Fibroblast of lung (primary cell): Measurements from ENCODE around the gene QRFPR. TPM values are rescaled to one million over a fixed set of nuclear protein-coding genes. Genes with fewer than 3 reads are reported as not detected.
"Not testable (repeated sequence)": the region's sequence is repeated elsewhere in the genome, so short reads cannot be mapped to it uniquely, and the experiment has no call there.

ENCODE experiments used
- DNase-seq, 2 donors: peaks; one replicate each; pipeline versions ENCODE4 v3.0.0 to v3.0.0-alpha.2; 2010; ENCODE audit warnings: low read depth in 2 of 2
- H2AFZ ChIP-seq: 2 replicates; pipeline ENCODE4 v1.5.1; 2012; ENCODE audit warnings: low read length, control low read depth, inconsistent platforms
- H3K27ac ChIP-seq: 2 replicates; pipeline ENCODE4 v1.5.1; 2011; ENCODE audit warnings: low read length, control low read depth; ENCODE audit not compliant: insufficient read depth
- H3K27me3 ChIP-seq: 2 replicates; pipeline ENCODE4 v1.5.1; 2011; ENCODE audit warnings: mild to moderate bottlenecking, low read length; ENCODE audit not compliant: control insufficient read depth, insufficient read depth
- H3K36me3 ChIP-seq: 2 replicates; pipeline ENCODE4 v1.5.1; 2011; ENCODE audit warnings: low read length; ENCODE audit not compliant: control insufficient read depth, insufficient read depth
- H3K4me1 ChIP-seq: 2 replicates; pipeline ENCODE4 v1.5.1; 2011; ENCODE audit warnings: low read length; ENCODE audit not compliant: control insufficient read depth, insufficient read depth; ENCODE audit errors: extremely low read depth
- H3K4me2 ChIP-seq: 2 replicates; pipeline ENCODE4 v1.5.1; 2011; ENCODE audit warnings: low read length, control low read depth; ENCODE audit not compliant: insufficient read depth; ENCODE audit errors: extremely low read depth
- H3K4me3 ChIP-seq, 4 experiments: fragments of 200-600 bp in 1 of 4; sonication (generic) in 1 of 4; replicated peaks in 1 of 4; 2 replicates each; pipeline ENCODE4 v1.5.1; 2011 to 2016; ENCODE audit warnings: low read length in 4 of 4, low read depth in 3 of 4, mild to moderate bottlenecking in 3 of 4, control low read depth in 2 of 4, inconsistent platforms in 1 of 4, mixed read lengths in 1 of 4; ENCODE audit not compliant: insufficient read depth in 1 of 4; ENCODE audit errors: control extremely low read depth in 1 of 4
- H3K79me2 ChIP-seq: 2 replicates; pipeline ENCODE4 v1.5.1; 2012; ENCODE audit warnings: mild to moderate bottlenecking, low read length, inconsistent platforms; ENCODE audit not compliant: control insufficient read depth, insufficient read depth
- H3K9ac ChIP-seq: 2 replicates; pipeline ENCODE4 v1.5.1; 2011; ENCODE audit warnings: mild to moderate bottlenecking, low read length, control low read depth; ENCODE audit not compliant: insufficient read depth
- H3K9me3 ChIP-seq: 2 replicates; pipeline ENCODE4 v1.5.1; 2012; ENCODE audit warnings: low read depth, low read length; ENCODE audit not compliant: control insufficient read depth, insufficient read depth
- H4K20me1 ChIP-seq: 2 replicates; pipeline ENCODE4 v1.5.1; 2011; ENCODE audit warnings: low read length; ENCODE audit not compliant: control insufficient read depth, insufficient read depth; ENCODE audit errors: extremely low read depth
- CTCF ChIP-seq, 2 donors: IDR thresholded peaks in 1 of 2; conservative IDR thresholded peaks in 1 of 2; 1 replicate in 1 of 2; 2 replicates in 1 of 2; pipeline ENCODE4 v1.5.1; 2011 to 2012; ENCODE audit warnings: low read length in 2 of 2, control low read depth in 1 of 2, inconsistent platforms in 1 of 2, low read depth in 1 of 2, mild to moderate bottlenecking in 1 of 2
- EZH2 ChIP-seq: IDR thresholded peaks from 2 replicates; pipeline ENCODE4 v1.5.1; 2012; ENCODE audit warnings: low read length, control low read depth, mild to moderate bottlenecking; ENCODE audit errors: missing control alignments
- polyA plus RNA-seq, 2 donors: library from polyadenylated mRNA; depleted of rRNA in 1 of 2; stranded (reverse) in 1 of 2; unstranded in 1 of 2; fragments of >200 nt; gene quantifications; 2 replicates each; pipeline ENCODE4 v1.2.1, GENCODE V29; 2011 to 2012; ENCODE audit warnings: missing spikeins in 1 of 2
- total RNA-seq: library from RNA; depleted of rRNA; stranded (reverse); fragments of >200 nt; gene quantifications from 2 replicates; pipeline ENCODE4 v1.2.1, GENCODE V29; 2014

QRFPR gene
- total and polyA plus RNA-seq, 2 donors (not counting 1 experiment from before 2014, with no cell fraction given): not detected

GRCh38 chr4:121411151-121411744 is 30.4 kb upstream of the QRFPR start:
- no peak for DNase-seq
- Histone ChIP-seq H3K9ac (no peak overlapping the region), H3K4me2 (no peak overlapping the region), H3K4me3 (no peak overlapping the region), H3K4me1 (no peaks in the 10 kb centered on the region), H2AFZ (no peak overlapping the region), H3K27me3 (no peaks in the 10 kb centered on the region), H3K9me3 (no peaks in the 10 kb centered on the region), H3K79me2 (no peaks in the 10 kb centered on the region), H3K36me3 (no peaks in the 10 kb centered on the region), H3K27ac (no peak overlapping the region), H4K20me1 (no peaks in the 10 kb centered on the region)
- no peak for TF ChIP-seq CTCF (conservative IDR thresholded peaks at IDR 0.05 in 1 of 2, IDR thresholded peaks at IDR 0.05 in 1 of 2; ENCODE audit: low read depth in 1 of 2, low read length in 2 of 2)
- TF ChIP-seq EZH2: no peak

- not testable (repeated sequence) for H3K4me3 ChIP-seq, DNase-seq, H3K79me2 ChIP-seq, H3K4me1 ChIP-seq, H3K36me3 ChIP-seq, H3K27me3 ChIP-seq, H3K9me3 ChIP-seq, H2AFZ ChIP-seq, H4K20me1 ChIP-seq, H3K27ac ChIP-seq, H3K4me2 ChIP-seq, H3K9ac ChIP-seq
These were observed 27.7 kb upstream of the QRFPR start for GRCh38 chr4:121408567-121408966.

- Histone ChIP-seq H3K4me1 (no peaks in the 10 kb centered on the region), H3K27ac (no peak overlapping the region), H3K9ac (no peak overlapping the region), H3K4me3 (no peak overlapping the region), H3K27me3 (no peaks in the 10 kb centered on the region), H2AFZ (no peak overlapping the region), H4K20me1 (no peaks in the 10 kb centered on the region), H3K36me3 (no peaks in the 10 kb centered on the region), H3K4me2 (no peak overlapping the region), H3K79me2 (no peaks in the 10 kb centered on the region), H3K9me3 (no peaks in the 10 kb centered on the region)
- TF ChIP-seq EZH2: no peak
- DNase-seq: no peak
These were observed 19.8 kb upstream of the QRFPR start for GRCh38 chr4:121400632-121401031.

- Histone ChIP-seq H3K9me3 (no peaks in the 10 kb centered on the region), H3K79me2 (no peaks in the 10 kb centered on the region), H3K9ac (no peak overlapping the region), H3K36me3 (no peaks in the 10 kb centered on the region), H3K4me3 (no peak overlapping the region), H3K4me1 (no peaks in the 10 kb centered on the region), H3K27ac (no peak overlapping the region), H3K4me2 (no peak overlapping the region), H2AFZ (no peak overlapping the region), H3K27me3 (no peaks in the 10 kb centered on the region), H4K20me1 (no peaks in the 10 kb centered on the region)
- DNase-seq: no peak
- no peak for TF ChIP-seq CTCF (conservative IDR thresholded peaks at IDR 0.05 in 1 of 2, IDR thresholded peaks at IDR 0.05 in 1 of 2; ENCODE audit: low read depth in 1 of 2, low read length in 2 of 2)
- no peak for TF ChIP-seq EZH2
These were observed 17.3 kb upstream of the QRFPR start for GRCh38 chr4:121397941-121398601.
